Osteocyte (in vitro differentiated cells): ENCODE results near the gene FOXO6. TPM values are rescaled to one million over a fixed set of nuclear protein-coding genes. Genes with fewer than 3 reads are reported as not detected.

ENCODE experiments used
- DNase-seq: peaks from one replicate; pipeline ENCODE4 v3.0.0; 2021; ENCODE audit warnings: mixed read lengths; ENCODE audit not compliant: unreplicated experiment; ENCODE audit errors: extremely low spot score
- H3K27ac Mint-ChIP-seq: one replicate; pipeline ENCODE4 v1.8.0; 2021; ENCODE audit warnings: mild to moderate bottlenecking, mixed read lengths; ENCODE audit not compliant: unreplicated experiment
- H3K27me3 Mint-ChIP-seq: one replicate; pipeline ENCODE4 v1.8.0; 2021; ENCODE audit warnings: mixed read lengths; ENCODE audit not compliant: unreplicated experiment
- H3K36me3 Mint-ChIP-seq: one replicate; pipeline ENCODE4 v1.8.0; 2021; ENCODE audit warnings: mixed read lengths; ENCODE audit not compliant: unreplicated experiment
- H3K4me1 Mint-ChIP-seq: one replicate; pipeline ENCODE4 v1.8.0; 2021; ENCODE audit warnings: mixed read lengths; ENCODE audit not compliant: unreplicated experiment
- H3K4me3 Mint-ChIP-seq: one replicate; pipeline ENCODE4 v1.8.0; 2021; ENCODE audit warnings: mild to moderate bottlenecking, moderate library complexity, mixed read lengths; ENCODE audit not compliant: unreplicated experiment
- H3K9me3 Mint-ChIP-seq: one replicate; pipeline ENCODE4 v1.8.0; 2021; ENCODE audit warnings: mixed read lengths; ENCODE audit not compliant: unreplicated experiment
- total RNA-seq: library from RNA; stranded (reverse); gene quantifications from 2 replicates; pipeline ENCODE4 v1.2.1, GENCODE V29; 2021
- TF ChIP-seq, protein P1 (sequence below): fragments of 200-600 bp; sonication (generic); IDR thresholded peaks from 2 replicates; pipeline ENCODE4 v1.5.0; 2021; ENCODE audit warnings: antibody characterized with exemption, mild to moderate bottlenecking, moderate library complexity

FOXO6 gene
- total RNA-seq, 1 donor from 2014 or later, result 0.99 TPM

DNA sequence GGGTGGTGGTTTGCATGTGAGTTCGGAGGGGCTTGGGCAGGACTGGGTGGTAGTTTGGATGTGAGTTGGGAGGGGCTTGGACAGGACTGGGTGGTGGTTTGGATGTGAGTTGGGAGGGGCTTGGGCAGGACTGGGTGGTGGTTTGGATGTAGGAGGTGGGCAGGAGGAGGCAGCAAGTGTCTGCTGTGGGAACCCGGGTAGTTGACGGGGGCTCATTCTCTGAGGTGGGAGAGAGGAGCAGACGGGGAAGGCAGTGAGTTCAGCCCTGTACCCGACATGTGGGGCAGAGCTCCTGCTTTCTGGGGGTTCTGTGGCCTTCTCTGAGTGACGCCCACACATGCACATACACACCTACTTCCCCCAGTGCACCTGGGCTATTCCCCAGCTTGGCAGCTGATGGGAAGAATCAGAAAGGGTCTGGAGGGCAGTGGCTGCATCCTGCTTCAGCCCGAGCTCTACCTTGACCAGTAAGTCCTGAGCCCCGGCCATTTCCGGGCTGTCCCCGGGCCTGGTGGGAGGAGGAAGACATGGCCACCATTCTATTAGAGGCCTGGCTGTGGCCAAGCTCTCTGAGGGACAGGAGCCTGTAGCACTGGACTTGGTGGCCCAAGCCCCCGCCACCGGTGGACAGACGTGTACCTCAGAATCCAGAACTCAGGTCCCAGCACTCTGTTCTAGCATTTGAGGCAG lies 65.1 kb downstream of the FOXO6 start:
- no peak overlapping the region for H3K4me3 Mint-ChIP-seq
- TF ChIP-seq, protein P1, sequence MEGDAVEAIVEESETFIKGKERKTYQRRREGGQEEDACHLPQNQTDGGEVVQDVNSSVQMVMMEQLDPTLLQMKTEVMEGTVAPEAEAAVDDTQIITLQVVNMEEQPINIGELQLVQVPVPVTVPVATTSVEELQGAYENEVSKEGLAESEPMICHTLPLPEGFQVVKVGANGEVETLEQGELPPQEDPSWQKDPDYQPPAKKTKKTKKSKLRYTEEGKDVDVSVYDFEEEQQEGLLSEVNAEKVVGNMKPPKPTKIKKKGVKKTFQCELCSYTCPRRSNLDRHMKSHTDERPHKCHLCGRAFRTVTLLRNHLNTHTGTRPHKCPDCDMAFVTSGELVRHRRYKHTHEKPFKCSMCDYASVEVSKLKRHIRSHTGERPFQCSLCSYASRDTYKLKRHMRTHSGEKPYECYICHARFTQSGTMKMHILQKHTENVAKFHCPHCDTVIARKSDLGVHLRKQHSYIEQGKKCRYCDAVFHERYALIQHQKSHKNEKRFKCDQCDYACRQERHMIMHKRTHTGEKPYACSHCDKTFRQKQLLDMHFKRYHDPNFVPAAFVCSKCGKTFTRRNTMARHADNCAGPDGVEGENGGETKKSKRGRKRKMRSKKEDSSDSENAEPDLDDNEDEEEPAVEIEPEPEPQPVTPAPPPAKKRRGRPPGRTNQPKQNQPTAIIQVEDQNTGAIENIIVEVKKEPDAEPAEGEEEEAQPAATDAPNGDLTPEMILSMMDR, result no peak
- no peaks in the 10 kb centered on the region for H3K27me3 Mint-ChIP-seq
- H3K36me3 Mint-ChIP-seq, result no peaks in the 10 kb centered on the region
- DNase-seq, result no peak
- H3K4me1 Mint-ChIP-seq, result peaks cover 11% of the 10 kb centered on the region
- no peaks in the 10 kb centered on the region for H3K9me3 Mint-ChIP-seq
- H3K27ac Mint-ChIP-seq, result no peak overlapping the region

DNA sequence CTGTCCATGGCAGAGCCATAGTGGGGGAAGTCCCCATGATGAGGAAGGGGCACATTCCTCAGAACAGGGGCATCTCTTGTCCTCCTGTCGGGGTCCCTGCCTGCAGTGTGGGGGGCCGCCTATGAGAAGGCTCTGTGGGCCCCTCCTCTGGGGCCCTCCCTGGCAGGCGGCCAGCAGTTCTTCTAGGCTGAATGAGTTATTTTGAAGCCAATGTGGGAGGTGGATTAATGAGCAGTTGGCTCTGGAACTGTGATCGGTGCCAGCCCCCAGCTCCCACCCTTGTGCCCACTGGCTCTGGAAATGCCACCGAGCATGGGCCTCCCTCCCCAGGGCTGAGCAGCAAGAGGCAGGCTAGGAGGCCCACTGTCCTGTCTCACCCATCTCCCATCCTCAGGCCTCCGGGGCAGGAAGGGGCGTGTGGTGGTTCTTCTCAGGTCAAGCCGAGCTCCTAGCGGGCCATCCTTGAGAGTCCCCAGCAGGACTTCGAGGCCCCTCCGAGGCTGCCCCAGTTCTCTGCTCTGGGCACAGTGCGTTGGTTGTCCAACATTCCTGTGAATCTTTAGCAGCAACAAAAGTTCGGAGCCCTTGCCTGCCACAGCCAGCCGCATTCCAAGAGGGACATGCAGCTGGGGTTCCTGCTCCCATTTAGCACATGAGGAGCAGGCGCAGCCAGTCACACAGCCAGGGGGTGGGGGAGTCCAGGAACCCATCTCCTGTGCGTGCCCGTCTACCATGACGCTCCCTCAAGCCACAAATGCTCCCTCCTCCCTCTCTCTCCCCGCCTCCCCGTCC lies 66.1 kb downstream of the FOXO6 start:
- Mint-ChIP-seq H3K27me3 (no peaks in the 10 kb centered on the region), H3K27ac (no peak overlapping the region), H3K9me3 (no peaks in the 10 kb centered on the region), H3K4me3 (no peak overlapping the region), H3K36me3 (no peaks in the 10 kb centered on the region), H3K4me1 (peaks cover 16% of the 10 kb centered on the region)
- DNase-seq, result no peak
- TF ChIP-seq, protein P1, result no peak

DNA sequence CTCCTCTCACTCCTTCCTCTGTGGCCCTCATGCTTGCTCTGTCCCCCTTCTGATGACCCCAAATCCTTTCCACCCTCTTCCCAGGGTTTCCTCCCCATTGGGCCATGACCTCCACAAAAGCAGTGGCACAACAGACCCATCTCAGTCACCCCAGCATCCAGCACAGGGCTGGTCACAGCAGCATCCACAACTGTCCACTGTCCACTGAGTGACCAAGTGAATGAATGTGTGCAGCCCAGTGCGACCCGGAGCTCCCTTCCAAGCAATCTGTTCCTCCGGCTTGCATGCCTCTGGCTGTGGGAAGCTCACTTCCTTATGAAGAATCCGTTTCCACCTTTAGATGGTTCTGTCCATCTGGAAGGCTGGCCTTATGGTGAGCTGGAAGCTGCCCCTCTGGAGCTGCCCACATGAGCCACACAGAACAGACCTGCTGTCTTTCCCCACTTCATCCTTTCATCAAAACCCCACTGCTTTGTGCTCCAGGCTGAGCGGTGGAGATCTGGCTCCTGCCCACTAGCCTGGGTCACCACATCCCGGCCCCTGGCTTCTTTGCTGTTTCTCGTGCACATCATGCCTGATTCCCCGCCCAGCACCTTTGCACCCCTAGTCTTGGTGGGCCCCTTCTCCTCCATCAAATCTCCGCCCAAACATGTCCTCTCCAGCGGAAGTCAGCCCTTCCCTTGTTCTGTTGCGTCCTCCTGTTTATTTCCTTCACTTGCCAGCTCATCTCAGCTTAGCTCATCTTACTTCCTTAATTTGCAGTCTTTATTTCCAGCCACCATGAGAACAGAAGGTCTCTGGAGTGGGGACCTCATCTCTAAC lies 66.9 kb downstream of the FOXO6 start:
- TF ChIP-seq, protein P1, result no peak
- Mint-ChIP-seq H3K27ac (no peak overlapping the region), H3K4me3 (no peak overlapping the region), H3K4me1 (peaks cover 24% of the 10 kb centered on the region), H3K9me3 (no peaks in the 10 kb centered on the region), H3K36me3 (no peaks in the 10 kb centered on the region), H3K27me3 (no peaks in the 10 kb centered on the region)
- no peak for DNase-seq

DNA sequence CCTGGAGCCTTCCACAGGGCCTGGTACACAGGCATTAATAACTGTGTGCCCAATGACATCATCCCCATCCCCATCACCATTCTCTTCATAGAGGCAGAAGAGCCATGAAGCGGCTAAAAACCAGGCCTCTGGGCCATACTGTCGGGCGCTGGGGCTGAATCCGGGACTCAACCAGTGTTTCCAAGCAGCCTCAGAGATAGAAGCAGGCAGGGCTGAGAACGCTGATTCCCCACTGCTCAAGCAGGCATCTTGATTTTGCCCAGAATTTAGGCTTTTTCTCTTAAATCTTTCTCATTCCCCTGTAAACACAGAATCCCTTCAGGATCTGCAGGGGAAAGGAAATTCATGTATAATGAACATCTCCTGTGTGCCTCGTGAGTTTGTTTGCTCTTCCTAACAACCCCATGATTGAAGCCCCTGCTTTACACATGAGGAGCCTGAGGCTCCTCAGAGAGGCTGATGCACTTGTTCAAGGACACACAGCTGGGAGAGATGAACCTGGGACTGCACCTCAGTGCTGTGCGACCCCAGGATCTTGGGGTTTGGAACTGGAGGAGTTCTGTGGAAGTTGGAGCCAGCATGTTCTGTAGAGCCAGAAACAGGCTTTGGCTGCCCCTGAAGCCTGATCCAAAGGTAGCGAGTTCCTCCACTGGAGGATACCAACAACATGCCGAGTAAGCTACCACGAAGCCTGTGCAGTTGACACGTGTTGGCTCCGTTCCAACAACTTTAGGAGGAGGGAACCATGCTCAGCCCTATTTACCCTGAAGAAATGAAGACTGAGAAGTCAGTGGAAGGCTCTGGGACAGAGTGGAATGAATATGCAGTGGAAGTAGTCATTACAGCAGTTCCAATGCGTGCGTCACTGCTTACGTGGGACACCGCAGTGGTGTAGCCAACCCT lies 67.8 kb downstream of the FOXO6 start:
- Mint-ChIP-seq H3K9me3 (no peaks in the 10 kb centered on the region), H3K36me3 (no peaks in the 10 kb centered on the region), H3K4me1 (peaks cover 32% of the 10 kb centered on the region), H3K27ac (no peak overlapping the region), H3K4me3 (no peak overlapping the region), H3K27me3 (no peaks in the 10 kb centered on the region)
- TF ChIP-seq, protein P1, result no peak
- DNase-seq, result no peak
